Neural cell (in vitro differentiated cells): ENCODE measurements around the gene STIL. TPM values are rescaled to one million over a fixed set of nuclear protein-coding genes. Genes with fewer than 3 reads are reported as not detected.
"Not testable (repeated sequence)": the region's sequence is repeated elsewhere in the genome, so short reads cannot be mapped to it uniquely, and the experiment has no call there.

Experiments used
- H2AFZ ChIP-seq: fragments of 200-600, 300-800 bp; sonication (generic), shearing (Covaris generic); 2 replicates; pipeline ENCODE4 v1.6.0; 2014; ENCODE audit warnings: low read depth, mild to moderate bottlenecking, antibody characterized with exemption, low read length, moderate library complexity
- H3F3A ChIP-seq: fragments of 200-600 bp; shearing (Covaris generic); 2 replicates; pipeline ENCODE4 v1.6.1; 2016; ENCODE audit warnings: mild to moderate bottlenecking, moderate library complexity, mixed read lengths, antibody characterized with exemption, low read length; ENCODE audit not compliant: insufficient read depth, poor library complexity, severe bottlenecking
- H3K27ac ChIP-seq: fragments of 200-600, 300-800 bp; sonication (generic), shearing (Covaris generic); 2 replicates; pipeline ENCODE4 v1.5.1; 2014; ENCODE audit warnings: mild to moderate bottlenecking, low read length, moderate library complexity
- H3K27me3 ChIP-seq: fragments of 300-800, 200-600 bp; sonication (generic), shearing (Covaris generic); 2 replicates; pipeline ENCODE4 v1.6.0; 2014; ENCODE audit warnings: mild to moderate bottlenecking, low read depth, low read length, moderate library complexity; ENCODE audit not compliant: insufficient read depth
- H3K36me3 ChIP-seq: fragments of 300-800, 200-600 bp; sonication (generic), shearing (Covaris generic); 2 replicates; pipeline ENCODE4 v1.5.1; 2014; ENCODE audit warnings: mild to moderate bottlenecking, antibody characterized with exemption, low read length, moderate library complexity; ENCODE audit not compliant: insufficient read depth
- H3K4me2 ChIP-seq: fragments of 300-800, 200-600 bp; sonication (generic), shearing (Covaris generic); 2 replicates; pipeline ENCODE4 v1.6.0; 2014; ENCODE audit warnings: mild to moderate bottlenecking, low read length
- H3K4me3 ChIP-seq: fragments of 300-800, 200-600 bp; sonication (generic), shearing (Covaris generic); 2 replicates; pipeline ENCODE4 v1.5.1; 2014; ENCODE audit warnings: mild to moderate bottlenecking, low read length, moderate library complexity
- H3K79me2 ChIP-seq: fragments of 200-600 bp; shearing (Covaris generic); replicated peaks from 2 replicates; pipeline ENCODE4 v1.6.0; 2014; ENCODE audit warnings: mild to moderate bottlenecking, low read length, moderate library complexity; ENCODE audit not compliant: insufficient read depth
- H3K9ac ChIP-seq: fragments of 300-800, 200-600 bp; sonication (generic), shearing (Covaris generic); 2 replicates; pipeline ENCODE4 v1.6.1; 2016; ENCODE audit warnings: mild to moderate bottlenecking, low read length, mixed read lengths
- H3K9me2 ChIP-seq: fragments of 200-600 bp; shearing (Covaris generic); 2 replicates; pipeline ENCODE4 v1.6.1; 2016; ENCODE audit warnings: mild to moderate bottlenecking, low read length, mixed read lengths; ENCODE audit not compliant: insufficient read depth
- H3K9me3 ChIP-seq: fragments of 200-600, 300-800 bp; sonication (generic), shearing (Covaris generic); 2 replicates; pipeline ENCODE4 v1.6.1; 2016; ENCODE audit warnings: mild to moderate bottlenecking, mixed run types, low read length, moderate library complexity, mixed read lengths
- H4K20me1 ChIP-seq: fragments of 200-600 bp; shearing (Covaris generic); 2 replicates; pipeline ENCODE4 v1.6.1; 2016; ENCODE audit warnings: mild to moderate bottlenecking, mixed run types; ENCODE audit not compliant: insufficient read depth
- CTCF ChIP-seq: fragments of 450-650 bp; IDR thresholded peaks from 2 replicates; pipeline ENCODE4 v1.5.1; 2014; ENCODE audit warnings: antibody characterized with exemption, mild to moderate bottlenecking, moderate library complexity; ENCODE audit not compliant: poor library complexity, severe bottlenecking
- EP300 ChIP-seq: fragments of 450-650 bp; conservative IDR thresholded peaks from 2 replicates; pipeline ENCODE4 v1.6.1; 2014; ENCODE audit warnings: antibody characterized with exemption, mild to moderate bottlenecking, moderate library complexity; ENCODE audit not compliant: poor library complexity, severe bottlenecking
- EZH2 ChIP-seq: fragments of 200-600, 300-800 bp; shearing (Covaris generic), sonication (generic); IDR thresholded peaks from 2 replicates; pipeline ENCODE4 v1.6.1; 2014; ENCODE audit warnings: antibody characterized with exemption, low read length, borderline replicate concordance, mild to moderate bottlenecking; ENCODE audit not compliant: insufficient read depth, poor library complexity, severe bottlenecking
- MXI1 ChIP-seq: fragments of 450-650 bp; conservative IDR thresholded peaks from 2 replicates; pipeline ENCODE4 v1.6.1; 2014; ENCODE audit warnings: antibody characterized with exemption, mild to moderate bottlenecking; ENCODE audit not compliant: poor library complexity, severe bottlenecking
- POLR2AphosphoS5 ChIP-seq: IDR thresholded peaks from 2 replicates; pipeline ENCODE4 v1.6.1; 2012
- RAD21 ChIP-seq: fragments of 450-650 bp; conservative IDR thresholded peaks from 2 replicates; pipeline ENCODE4 v1.6.1; 2014; ENCODE audit warnings: antibody characterized with exemption, mild to moderate bottlenecking, moderate library complexity
- REST ChIP-seq: IDR thresholded peaks from 2 replicates; pipeline ENCODE4 v1.6.1; 2012; ENCODE audit warnings: borderline replicate concordance
- SMC3 ChIP-seq: fragments of 450-650 bp; conservative IDR thresholded peaks from 2 replicates; pipeline ENCODE4 v1.6.1; 2014; ENCODE audit warnings: antibody characterized with exemption, mild to moderate bottlenecking, moderate library complexity; ENCODE audit not compliant: poor library complexity
- TAF1 ChIP-seq: IDR thresholded peaks from 2 replicates; pipeline ENCODE4 v1.6.1; 2012; ENCODE audit warnings: low read depth
- polyA plus RNA-seq: library from polyadenylated mRNA; depleted of rRNA; stranded (reverse); fragments of >200 nt; gene quantifications from 2 replicates; pipeline ENCODE4 v1.2.3, GENCODE V29; 2014

The STIL gene
- polyA plus RNA-seq, 1 donor from 2014 or later: 0.53 TPM

- not testable (repeated sequence) for H3K9me3 ChIP-seq, H3K4me3 ChIP-seq, H3K9ac ChIP-seq, H3K79me2 ChIP-seq, H3K27ac ChIP-seq, H3F3A ChIP-seq, H3K27me3 ChIP-seq, H2AFZ ChIP-seq, H3K4me2 ChIP-seq, H3K9me2 ChIP-seq, H3K36me3 ChIP-seq, H4K20me1 ChIP-seq
These were observed 48.4 kb downstream of the STIL start for GRCh38 chr1:47265529-47265928.

GRCh38 chr1:47262787-47263413 is 51.0 kb downstream of the STIL start:
- Histone ChIP-seq H3K27me3 (no peaks in the 10 kb centered on the region), H3K9ac (no peak overlapping the region), H3F3A (no peaks in the 10 kb centered on the region), H3K79me2 (no peaks in the 10 kb centered on the region), H3K27ac (no peak overlapping the region), H3K9me2 (no peaks in the 10 kb centered on the region), H3K4me3 (no peak overlapping the region), H3K36me3 (no peaks in the 10 kb centered on the region), H3K4me2 (no peak overlapping the region), H2AFZ (no peak overlapping the region), H3K9me3 (no peaks in the 10 kb centered on the region), H4K20me1 (no peaks in the 10 kb centered on the region)
- no peak for TF ChIP-seq SMC3
- TF ChIP-seq EZH2: no peak
- no peak for TF ChIP-seq POLR2AphosphoS5
- peak; percentile 35 for TF ChIP-seq CTCF
- TF ChIP-seq RAD21: no peak

GRCh38 chr1:47257224-47257623 is 56.7 kb downstream of the STIL start:
- H3K36me3 ChIP-seq: no peaks in the 10 kb centered on the region
- no peaks in the 10 kb centered on the region for H3K9me3 ChIP-seq
- H3K27ac ChIP-seq: no peak overlapping the region
- TF ChIP-seq RAD21: no peak
- no peak for TF ChIP-seq CTCF
- TF ChIP-seq TAF1: no peak
- no peak for TF ChIP-seq REST
- TF ChIP-seq EZH2: no peak
- no peak for TF ChIP-seq POLR2AphosphoS5
- TF ChIP-seq EP300: no peak
- TF ChIP-seq MXI1: no peak
- no peak for TF ChIP-seq SMC3
- no peak overlapping the region for H3K4me2 ChIP-seq
- H3K4me3 ChIP-seq: no peak overlapping the region
- H4K20me1 ChIP-seq: no peaks in the 10 kb centered on the region
- no peaks in the 10 kb centered on the region for H3K9me2 ChIP-seq
- H3K79me2 ChIP-seq: no peaks in the 10 kb centered on the region
- H2AFZ ChIP-seq: no peak overlapping the region
- H3K27me3 ChIP-seq: no peaks in the 10 kb centered on the region
- H3F3A ChIP-seq: no peaks in the 10 kb centered on the region
- no peak overlapping the region for H3K9ac ChIP-seq
